ENCODE measurements around the gene IL1A. TPM values are rescaled to one million over a fixed set of nuclear protein-coding genes. Genes with fewer than 3 reads are reported as not detected.
A peak's percentile ranks its signal among the peaks of the same experiment; 100 is the strongest.

IL1A gene
- total and polyA plus RNA-seq, 3 donors from 2014 or later = 15.8 to 36.5 (median 21.4) TPM

- intact Hi-C loops (cut with DNase I; ENCODE audit: low total_unique reads) = no loop called here
- no peak overlapping the region for H3K4me3 ChIP-seq
- no peaks in the 10 kb centered on the region for H3K27me3 ChIP-seq
- peak; percentile 76 for DNase-seq
- no peaks in the 10 kb centered on the region for H3K9me3 ChIP-seq
- H3K36me3 ChIP-seq (ENCODE audit: low read depth, missing control alignments) = no peaks in the 10 kb centered on the region
- no peak for TF ChIP-seq POLR2A (IDR thresholded peaks at IDR 0.05)
- no peak for TF ChIP-seq CTCF (IDR thresholded peaks at IDR 0.05)
- WGBS, 2 donors = 60 to 71% methylated on average over 10 of the region's 10 CpGs
- H3K4me1 ChIP-seq = peaks cover 30% of the 10 kb centered on the region
- peak overlapping the region; percentile 69 to 81 for H3K27ac ChIP-seq
These were observed 29.1 kb upstream of the IL1A start for GRCh38 chr2:112813280-112813966.

- TF ChIP-seq POLR2A (IDR thresholded peaks at IDR 0.05) (no peak), CTCF (IDR thresholded peaks at IDR 0.05) (no peak)
- Histone ChIP-seq H3K27ac (peak overlapping the region; percentile 69 to 81), H3K36me3 (ENCODE audit: low read depth, missing control alignments) (no peaks in the 10 kb centered on the region), H3K4me3 (no peak overlapping the region), H3K9me3 (no peaks in the 10 kb centered on the region), H3K27me3 (no peaks in the 10 kb centered on the region), H3K4me1 (peaks cover 30% of the 10 kb centered on the region)
- intact Hi-C loops (cut with DNase I; ENCODE audit: low total_unique reads) = no loop called here
- no peak for DNase-seq
- 49 to 62% methylated on average over 14 of the region's 14 CpGs for whole genome bisulfite sequencing, 2 donors
These were observed 28.3 kb upstream of the IL1A start for GRCh38 chr2:112812318-112813267.

GRCh38 chr2:112811841-112812306 lies 27.6 kb upstream of the IL1A start:
- DNase-seq = no peak
- Histone ChIP-seq H3K27ac (peak overlapping the region; percentile 69 to 81), H3K4me3 (no peak overlapping the region), H3K36me3 (ENCODE audit: low read depth, missing control alignments) (no peaks in the 10 kb centered on the region), H3K4me1 (peaks cover 30% of the 10 kb centered on the region), H3K27me3 (no peaks in the 10 kb centered on the region), H3K9me3 (no peaks in the 10 kb centered on the region)
- no peak for TF ChIP-seq CTCF (IDR thresholded peaks at IDR 0.05)
- no peak for TF ChIP-seq POLR2A (IDR thresholded peaks at IDR 0.05)
- intact Hi-C loops (cut with DNase I; ENCODE audit: low total_unique reads) = no loop called here
- 53 to 63% methylated on average over 7 of the region's 7 CpGs for WGBS, 2 donors

- no peak for TF ChIP-seq CTCF (IDR thresholded peaks at IDR 0.05)
- no peak for TF ChIP-seq POLR2A (IDR thresholded peaks at IDR 0.05)
- no peaks in the 10 kb centered on the region for H3K27me3 ChIP-seq
- intact Hi-C loops (cut with DNase I; ENCODE audit: low total_unique reads) = no loop called here
- peaks cover 30% of the 10 kb centered on the region for H3K4me1 ChIP-seq
- H3K36me3 ChIP-seq (ENCODE audit: low read depth, missing control alignments) = no peaks in the 10 kb centered on the region
- 51 to 66% methylated on average over 3 of the region's 3 CpGs for WGBS, 2 donors
- H3K9me3 ChIP-seq = no peaks in the 10 kb centered on the region
- DNase-seq = no peak
- H3K4me3 ChIP-seq = no peak overlapping the region
- H3K27ac ChIP-seq = peak overlapping the region; percentile 69 to 81
These were observed 27.1 kb upstream of the IL1A start for GRCh38 chr2:112811276-112811831.

Measured in testis (tissue), 3 donors.